Retinal pigment epithelial cell (primary cell): ENCODE data around the gene DLAT.
"Not testable (repeated sequence)": the region's sequence is repeated elsewhere in the genome, so short reads cannot be mapped to it uniquely, and the experiment has no call there.

Experiments used
- DNase-seq: peaks from one replicate; pipeline ENCODE4 v3.0.0-alpha.2; 2010; ENCODE audit warnings: low read depth
- H3K4me3 ChIP-seq: 2 replicates; pipeline ENCODE4 v1.5.1; 2011; ENCODE audit warnings: mild to moderate bottlenecking, low read length, control low read depth, moderate library complexity
- CTCF ChIP-seq: conservative IDR thresholded peaks from 2 replicates; pipeline ENCODE4 v1.5.1; 2011; ENCODE audit warnings: low read depth, low read length, control low read depth, inconsistent platforms

The DLAT gene

GRCh38 chr11:112005422-112006094, 19.6 kb upstream of the DLAT start:
- no peak for DNase-seq
- no peak overlapping the region for H3K4me3 ChIP-seq
- TF ChIP-seq CTCF: no peak

- H3K4me3 ChIP-seq, DNase-seq: not testable (repeated sequence)
These were observed 19.1 kb upstream of the DLAT start for GRCh38 chr11:112006095-112006441.

GRCh38 chr11:112011451-112011850, 13.8 kb upstream of the DLAT start:
- DNase-seq, H3K4me3 ChIP-seq: not testable (repeated sequence)

GRCh38 chr11:112012874-112013273, 12.3 kb upstream of the DLAT start:
- TF ChIP-seq CTCF: no peak
- no peak for DNase-seq
- no peak overlapping the region for H3K4me3 ChIP-seq

GRCh38 chr11:112013497-112014164, 11.6 kb upstream of the DLAT start:
- TF ChIP-seq CTCF: no peak
- no peak overlapping the region for H3K4me3 ChIP-seq
- DNase-seq: no peak

- no peak for DNase-seq
- H3K4me3 ChIP-seq: no peak overlapping the region
- no peak for TF ChIP-seq CTCF
These were observed 9.0 kb upstream of the DLAT start for GRCh38 chr11:112016088-112016764.

GRCh38 chr11:112016765-112017376, 8.3 kb upstream of the DLAT start:
- TF ChIP-seq CTCF: no peak
- DNase-seq: no peak
- H3K4me3 ChIP-seq: no peak overlapping the region

- no peak for TF ChIP-seq CTCF
- H3K4me3 ChIP-seq: no peak overlapping the region
- no peak for DNase-seq
These were observed 7.7 kb upstream of the DLAT start for GRCh38 chr11:112017538-112017937.
